HG03025 (cell line): ENCODE measurements around the gene ARHGAP6.

Experiments
- ATAC-seq: cut with Tn5 transposase; IDR thresholded peaks from one replicate; pipeline ENCODE4 v1.9.1; 2021; ENCODE audit warnings: mild to moderate bottlenecking, moderate library complexity; ENCODE audit not compliant: unreplicated experiment, low FRiP score

The ARHGAP6 gene

DNA sequence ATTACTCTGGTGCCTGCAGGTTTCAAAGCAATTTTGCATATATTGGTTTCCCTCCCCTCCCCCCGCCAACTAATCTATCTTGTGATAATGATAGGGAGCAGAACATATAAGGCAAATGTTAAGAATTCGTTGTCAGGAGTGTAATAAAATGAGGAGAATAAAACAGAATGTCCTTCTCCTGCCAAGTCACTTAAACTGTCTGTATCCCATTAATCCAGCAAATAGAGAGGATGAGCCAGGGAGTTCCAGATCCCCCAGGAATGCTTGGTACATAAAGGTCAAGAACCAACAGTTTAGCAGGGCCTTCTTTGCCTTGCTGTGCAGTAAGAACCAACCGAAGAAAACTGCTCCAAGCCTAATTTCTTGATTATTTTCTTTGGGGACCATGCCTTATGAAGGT, 231.1 kb downstream of the ARHGAP6 start:
- ATAC-seq, result no peak

DNA sequence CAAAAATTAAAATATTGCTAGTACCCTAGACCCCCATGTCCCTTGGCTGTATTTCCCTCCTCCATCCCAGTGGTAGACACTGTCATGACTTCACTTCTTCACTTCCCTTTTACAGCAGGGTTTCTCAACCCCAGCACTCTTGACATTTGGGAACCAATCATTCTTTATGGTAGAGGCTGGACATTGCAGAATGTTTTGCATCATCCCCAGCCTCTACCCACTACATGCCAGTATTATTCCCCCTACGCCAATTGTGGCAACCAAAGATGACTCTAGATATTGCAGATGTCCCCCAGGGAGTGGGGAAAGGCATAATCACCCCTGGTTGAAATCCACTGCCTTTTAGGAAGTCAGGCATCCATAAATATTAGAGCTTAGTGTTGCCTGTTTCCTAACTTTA, 233.9 kb downstream of the ARHGAP6 start:
- ATAC-seq, result no peak

DNA sequence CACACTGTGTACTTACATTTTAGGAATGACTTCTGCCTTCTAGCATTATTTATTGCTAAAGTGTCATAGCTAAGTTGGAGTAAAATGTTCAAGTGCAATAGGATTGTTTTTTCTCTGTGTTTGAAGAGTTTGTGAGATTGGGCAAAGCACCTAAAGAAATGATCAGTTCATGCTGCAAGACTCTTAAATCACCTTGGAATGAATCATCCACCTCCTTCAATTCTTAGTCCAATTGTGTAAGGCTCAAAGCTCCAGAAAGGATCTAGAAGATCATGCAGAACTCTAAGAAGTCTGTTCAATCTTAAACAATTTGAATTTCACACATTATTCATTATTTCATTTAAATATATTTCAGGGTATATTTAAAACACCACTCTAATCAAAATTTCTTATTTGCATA, 235.4 kb downstream of the ARHGAP6 start:
- ATAC-seq, result no peak

DNA sequence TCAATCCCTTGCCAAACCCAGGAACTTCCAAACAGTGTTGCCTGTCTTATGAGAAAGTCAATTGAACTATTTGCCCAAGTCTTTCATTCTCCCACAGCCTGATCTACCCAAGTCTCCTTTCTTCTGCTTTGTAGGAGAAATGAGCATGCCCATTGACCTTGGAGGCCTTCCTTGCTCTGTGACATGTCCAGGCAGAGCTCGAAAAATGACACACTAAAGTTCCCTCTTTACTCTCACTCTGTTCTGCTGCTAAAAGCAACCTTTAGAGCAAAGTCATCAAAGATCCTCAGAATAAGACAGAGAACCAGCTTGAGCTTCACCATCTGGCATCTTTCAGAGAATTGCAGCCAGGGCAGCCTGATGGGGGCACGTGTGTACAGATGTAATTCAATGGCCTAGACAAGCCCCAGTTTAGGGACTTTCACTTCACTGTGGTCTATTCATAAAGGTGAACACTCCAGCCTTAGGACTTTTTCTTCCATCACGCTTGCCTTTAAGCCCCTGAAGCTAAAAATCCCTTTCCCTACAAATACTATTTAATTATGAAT, 236.1 kb downstream of the ARHGAP6 start:
- ATAC-seq, result no peak

DNA sequence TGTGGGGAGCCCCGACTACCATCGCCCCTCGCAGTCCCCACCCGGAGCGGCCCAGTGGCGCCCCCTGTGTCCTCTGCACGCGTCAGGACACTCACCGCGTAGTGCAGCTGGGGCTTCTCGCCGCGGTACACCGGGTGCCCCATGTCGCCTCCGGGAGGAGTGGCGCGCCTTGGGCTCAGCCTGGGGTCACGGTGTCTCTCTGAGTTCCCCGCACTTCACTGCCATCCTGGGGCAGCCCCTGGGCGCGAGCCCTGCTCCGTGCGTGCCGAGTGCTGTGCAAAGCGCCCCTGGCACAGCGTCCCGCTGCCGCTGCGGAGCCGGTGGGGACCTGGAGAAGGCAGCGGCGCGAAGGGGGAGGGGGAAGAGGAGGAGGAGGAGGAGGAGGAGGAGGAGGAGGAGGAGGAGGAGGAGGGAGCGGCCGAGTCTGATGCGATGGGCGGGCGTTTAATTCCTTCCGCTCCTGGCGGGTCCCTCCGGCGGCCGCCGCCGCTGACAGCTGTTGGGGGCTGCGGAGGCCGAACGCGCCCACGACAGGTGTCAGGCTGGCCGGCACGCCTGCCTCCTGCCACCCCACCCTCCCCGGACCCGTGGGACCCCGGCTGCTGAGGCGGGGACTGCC, 238.2 kb downstream of the ARHGAP6 start:
- no peak for ATAC-seq

- no peak for ATAC-seq
Measured at GRCh38 chrX:11426712-11427452, 238.8 kb downstream of the ARHGAP6 start.

GRCh38 chrX:11424903-11425674, 240.6 kb downstream of the ARHGAP6 start:
- ATAC-seq, result no peak

DNA sequence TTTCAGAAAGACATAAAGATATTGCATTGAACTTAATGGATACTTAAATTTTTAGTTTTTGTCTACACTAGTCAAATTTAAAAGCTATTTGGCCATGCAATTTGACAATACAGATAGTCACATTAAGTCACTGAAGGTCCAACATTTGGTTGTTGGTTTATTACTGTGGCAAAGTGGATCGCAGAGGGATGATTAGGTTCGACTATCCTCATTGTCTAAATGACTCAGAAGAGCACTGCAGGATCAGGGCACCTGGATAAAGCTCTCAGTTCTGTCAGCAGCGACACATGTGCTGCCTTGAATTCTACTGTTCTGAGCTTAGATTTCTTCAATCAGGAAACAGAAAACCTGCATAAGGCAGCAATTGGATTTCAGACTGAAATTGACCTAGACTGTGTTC, 241.8 kb downstream of the ARHGAP6 start:
- ATAC-seq, result no peak

- no peak for ATAC-seq
Measured at GRCh38 chrX:11423362-11423818, 242.3 kb downstream of the ARHGAP6 start.

DNA sequence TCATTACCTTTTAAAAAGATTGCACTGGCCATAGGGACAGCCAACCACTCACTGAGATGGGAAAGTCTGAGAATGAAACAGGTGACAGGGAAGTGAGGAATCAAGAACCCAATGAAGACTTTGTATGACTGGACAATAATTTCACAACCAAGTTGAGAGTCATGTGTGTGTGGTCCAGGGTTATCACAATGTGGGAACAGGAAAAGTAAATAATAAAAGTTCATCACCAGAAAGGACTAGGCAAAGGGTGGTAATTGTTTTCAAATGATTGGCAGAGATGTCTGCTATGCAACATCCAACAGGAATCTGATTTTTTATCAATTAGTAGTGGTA, 243.2 kb downstream of the ARHGAP6 start:
- no peak for ATAC-seq

DNA sequence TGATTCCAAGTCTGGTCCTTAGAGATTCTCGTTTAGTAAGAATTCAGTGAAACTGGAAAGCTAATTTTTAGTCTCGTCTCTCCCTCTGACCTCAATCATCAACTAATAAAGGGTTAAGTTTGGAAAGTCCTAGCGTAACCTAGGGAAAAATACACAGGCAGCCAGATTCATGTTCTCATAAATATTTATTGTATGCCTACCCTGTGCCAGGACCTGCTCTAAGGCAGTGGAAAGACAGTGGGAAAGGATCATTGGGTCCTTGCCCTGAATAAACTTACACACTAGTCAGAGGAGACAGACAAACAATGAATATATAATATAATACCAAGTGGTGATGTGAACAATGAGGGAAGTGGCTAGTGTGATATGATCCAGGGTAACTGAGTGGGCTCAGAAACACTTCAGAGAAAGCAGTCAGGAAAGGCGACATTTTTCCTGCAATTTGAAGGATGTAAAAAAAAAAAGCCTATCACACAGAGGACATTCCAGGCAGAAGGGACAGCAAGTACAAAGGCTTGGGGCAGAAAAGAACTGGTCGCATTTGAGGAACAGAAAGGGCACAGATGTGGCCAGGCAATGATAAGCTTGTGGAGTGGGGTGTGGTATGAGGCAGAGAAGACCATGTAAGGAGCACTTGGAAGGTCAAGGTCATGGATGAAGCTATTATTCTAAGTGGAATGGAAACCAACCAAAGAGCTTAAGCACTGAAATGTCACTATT, 243.8 kb downstream of the ARHGAP6 start:
- no peak for ATAC-seq

DNA sequence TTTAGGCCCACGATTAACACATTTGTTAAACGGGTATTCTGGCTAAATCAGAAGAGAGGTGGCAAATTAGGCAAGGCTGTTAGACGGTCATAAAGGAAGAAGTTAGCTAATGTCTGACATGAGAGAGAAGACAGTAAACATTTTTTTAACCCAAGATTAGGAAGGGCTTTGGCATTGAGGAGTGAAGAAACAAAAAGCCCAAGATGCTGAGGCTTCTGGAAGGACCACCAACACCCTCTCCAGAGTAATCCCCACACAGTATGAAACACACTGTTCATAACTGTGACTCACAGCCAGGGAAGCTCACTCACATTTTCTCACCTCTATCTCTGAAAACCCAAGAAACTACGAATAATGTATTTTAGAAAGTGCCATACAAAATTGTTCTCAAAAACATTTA, 244.9 kb downstream of the ARHGAP6 start:
- no peak for ATAC-seq

DNA sequence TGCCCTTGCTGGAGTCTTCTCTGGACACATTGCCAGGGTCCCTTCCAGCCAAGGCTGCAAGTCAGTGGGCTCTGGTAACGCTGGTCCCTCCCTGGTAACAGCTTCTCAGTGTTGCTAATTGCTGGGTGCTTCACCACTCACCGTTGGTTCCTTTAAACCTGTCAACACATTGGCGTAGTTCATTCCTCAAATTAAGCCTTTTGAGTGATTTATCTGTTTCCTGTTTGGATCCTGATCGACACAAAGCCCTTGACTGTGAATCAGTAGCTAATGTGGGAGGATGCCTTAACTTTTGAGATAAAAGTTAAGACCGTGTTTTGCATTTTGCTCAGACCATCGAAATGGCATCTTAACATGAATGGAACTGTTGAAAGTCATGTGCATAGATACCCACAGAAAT, 246.6 kb downstream of the ARHGAP6 start:
- no peak for ATAC-seq

DNA sequence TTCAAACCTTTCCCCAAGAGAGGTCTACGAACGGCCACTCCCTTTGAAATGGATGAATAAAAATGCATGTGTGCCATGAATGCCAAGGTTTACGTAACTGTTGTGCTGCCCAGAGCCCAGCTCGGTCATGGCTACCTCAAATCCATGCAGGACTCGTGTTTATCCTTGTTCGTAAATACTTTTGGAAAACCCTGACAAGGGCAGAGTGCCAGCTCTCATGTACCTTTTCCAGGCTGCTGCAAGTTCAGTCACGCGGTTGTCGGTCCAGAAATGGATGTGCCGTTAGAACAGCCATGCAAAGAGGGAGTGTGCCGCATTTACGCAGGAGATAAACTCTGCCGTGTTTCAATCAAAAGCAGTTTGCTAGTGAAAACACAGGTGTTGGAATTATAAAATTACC, 249.1 kb downstream of the ARHGAP6 start:
- no peak for ATAC-seq

DNA sequence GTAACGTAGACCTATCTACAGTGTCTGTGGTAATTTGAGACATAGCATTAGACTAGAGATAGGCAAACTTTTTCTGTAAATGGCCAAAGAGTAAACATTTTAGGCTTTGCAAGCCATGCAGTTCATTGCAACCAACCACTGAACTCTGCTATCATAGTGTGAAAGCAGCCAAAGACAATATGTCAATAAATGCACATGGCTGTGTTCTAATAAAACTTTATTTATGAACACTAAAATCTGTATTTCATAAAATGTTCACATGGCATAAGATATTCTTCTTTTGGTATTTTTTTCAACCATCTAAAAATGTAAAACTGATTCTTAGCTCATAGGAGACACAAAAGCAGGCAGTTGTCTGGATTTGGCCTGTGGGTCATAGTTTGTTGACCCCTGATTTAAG, 251.6 kb downstream of the ARHGAP6 start:
- ATAC-seq, result no peak

DNA sequence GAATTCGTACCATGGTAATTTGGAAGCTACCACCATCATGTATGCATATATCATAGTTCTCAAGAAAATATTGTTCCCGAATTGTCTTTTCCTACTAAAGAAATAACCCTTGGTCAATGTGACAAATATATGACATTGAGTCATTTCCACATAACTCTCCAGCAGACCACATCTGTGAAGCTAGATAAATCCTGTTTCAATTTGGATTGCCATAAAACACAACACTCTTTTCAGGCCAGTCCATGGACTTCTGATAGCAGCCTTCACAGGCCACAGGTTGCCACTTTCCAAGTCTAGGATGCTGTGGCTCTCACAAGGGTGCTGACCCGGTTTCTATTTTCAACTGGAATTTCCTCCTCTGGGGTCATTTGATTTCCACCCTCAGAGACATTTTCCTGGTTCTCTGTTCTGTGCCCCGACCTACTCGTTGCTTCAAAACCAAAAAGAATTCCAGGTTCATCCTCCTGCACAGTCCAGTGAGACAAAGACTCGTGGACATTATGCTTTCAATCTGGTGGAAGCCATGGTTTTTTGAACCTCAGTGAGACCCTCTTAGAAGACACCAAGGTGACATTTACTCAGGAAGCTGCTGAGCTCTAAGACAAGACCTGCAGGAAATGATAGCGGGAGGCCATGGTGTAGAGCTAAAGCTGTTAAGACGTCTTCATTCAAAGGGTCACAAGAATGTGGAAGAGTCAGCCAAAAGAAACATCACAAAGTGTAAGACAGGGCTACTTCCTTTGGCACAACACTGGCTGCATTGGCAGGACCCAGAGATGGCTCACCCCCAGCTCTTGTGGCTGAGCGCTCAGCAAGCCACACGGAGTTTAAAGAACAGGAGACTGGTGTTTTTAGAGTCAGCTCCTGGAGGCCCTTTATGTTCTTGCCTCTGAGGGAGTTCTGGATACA, 252.8 kb downstream of the ARHGAP6 start:
- ATAC-seq, result no peak

- ATAC-seq, result no peak
Measured at GRCh38 chrX:11409957-11410356, 255.8 kb downstream of the ARHGAP6 start.

GRCh38 chrX:11408783-11409182, 256.9 kb downstream of the ARHGAP6 start:
- no peak for ATAC-seq

DNA sequence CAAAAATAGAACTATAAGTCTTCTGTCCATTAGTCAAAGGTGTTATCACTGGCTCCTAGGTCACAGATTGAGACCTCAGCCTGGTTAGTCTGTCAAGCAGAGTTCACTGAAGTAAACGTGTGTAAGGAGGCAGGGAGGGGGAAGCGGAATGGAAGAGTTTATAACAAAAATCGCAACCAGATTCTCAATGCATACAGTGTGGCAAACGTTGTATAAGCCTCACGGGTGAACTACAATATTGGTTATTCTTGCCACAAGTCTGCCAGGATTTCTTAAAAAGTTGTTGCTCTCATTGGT, 257.7 kb downstream of the ARHGAP6 start:
- ATAC-seq, result no peak
